ENCODE results near the gene EPAS1. TPM values are rescaled to one million over a fixed set of nuclear protein-coding genes. Genes with fewer than 3 reads are reported as not detected.

EPAS1 gene
- total RNA-seq, 1 experiment from 2014 or later, result 8.5 TPM

DNA sequence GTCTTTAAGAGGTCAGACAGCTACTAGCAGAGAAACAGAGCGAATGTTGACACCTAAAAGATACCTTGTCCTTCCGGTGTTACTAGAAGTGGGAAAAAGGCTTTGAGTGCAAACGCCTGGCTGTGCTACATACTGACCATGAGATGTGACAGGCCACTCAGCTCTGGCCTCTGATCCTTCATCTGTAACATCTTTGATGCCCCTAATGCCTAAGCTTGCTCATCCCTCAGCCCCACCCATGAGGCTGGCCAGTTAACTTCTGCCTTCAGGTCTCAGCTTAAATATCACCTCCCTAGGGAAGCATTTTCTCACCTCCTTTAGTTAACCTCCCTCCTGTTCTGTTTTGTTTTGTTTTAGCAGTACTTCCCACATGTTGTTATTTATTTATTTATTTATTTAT lies 15.9 kb downstream of the EPAS1 start:
- Mint-ChIP-seq H3K4me3 (no peak overlapping the region), H3K9me3 (no peaks in the 10 kb centered on the region), H3K4me1 (peaks cover 1% of the 10 kb centered on the region), H3K27ac (no peak overlapping the region), H3K27me3 (ENCODE audit: low read depth) (no peaks in the 10 kb centered on the region; the same call in 1 of the 2 replicates), H3K36me3 (no peaks in the 10 kb centered on the region)
- ChIA-PET CTCF (no interaction called here), POLR2A (no interaction called here)
- ATAC-seq (no peak), DNase-seq (ENCODE audit: low spot score) (no peak)
- TF ChIP-seq, protein P1, sequence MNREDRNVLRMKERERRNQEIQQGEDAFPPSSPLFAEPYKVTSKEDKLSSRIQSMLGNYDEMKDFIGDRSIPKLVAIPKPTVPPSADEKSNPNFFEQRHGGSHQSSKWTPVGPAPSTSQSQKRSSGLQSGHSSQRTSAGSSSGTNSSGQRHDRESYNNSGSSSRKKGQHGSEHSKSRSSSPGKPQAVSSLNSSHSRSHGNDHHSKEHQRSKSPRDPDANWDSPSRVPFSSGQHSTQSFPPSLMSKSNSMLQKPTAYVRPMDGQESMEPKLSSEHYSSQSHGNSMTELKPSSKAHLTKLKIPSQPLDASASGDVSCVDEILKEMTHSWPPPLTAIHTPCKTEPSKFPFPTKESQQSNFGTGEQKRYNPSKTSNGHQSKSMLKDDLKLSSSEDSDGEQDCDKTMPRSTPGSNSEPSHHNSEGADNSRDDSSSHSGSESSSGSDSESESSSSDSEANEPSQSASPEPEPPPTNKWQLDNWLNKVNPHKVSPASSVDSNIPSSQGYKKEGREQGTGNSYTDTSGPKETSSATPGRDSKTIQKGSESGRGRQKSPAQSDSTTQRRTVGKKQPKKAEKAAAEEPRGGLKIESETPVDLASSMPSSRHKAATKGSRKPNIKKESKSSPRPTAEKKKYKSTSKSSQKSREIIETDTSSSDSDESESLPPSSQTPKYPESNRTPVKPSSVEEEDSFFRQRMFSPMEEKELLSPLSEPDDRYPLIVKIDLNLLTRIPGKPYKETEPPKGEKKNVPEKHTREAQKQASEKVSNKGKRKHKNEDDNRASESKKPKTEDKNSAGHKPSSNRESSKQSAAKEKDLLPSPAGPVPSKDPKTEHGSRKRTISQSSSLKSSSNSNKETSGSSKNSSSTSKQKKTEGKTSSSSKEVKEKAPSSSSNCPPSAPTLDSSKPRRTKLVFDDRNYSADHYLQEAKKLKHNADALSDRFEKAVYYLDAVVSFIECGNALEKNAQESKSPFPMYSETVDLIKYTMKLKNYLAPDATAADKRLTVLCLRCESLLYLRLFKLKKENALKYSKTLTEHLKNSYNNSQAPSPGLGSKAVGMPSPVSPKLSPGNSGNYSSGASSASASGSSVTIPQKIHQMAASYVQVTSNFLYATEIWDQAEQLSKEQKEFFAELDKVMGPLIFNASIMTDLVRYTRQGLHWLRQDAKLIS (CRISPR knock-in tag; IDR thresholded peaks at IDR 0.05; ENCODE audit: borderline replicate concordance), result no peak
- TF ChIP-seq ELF4 (CRISPR knock-in tag; IDR thresholded peaks at IDR 0.05; ENCODE audit: low read depth) (no peak), MYBL2 (CRISPR knock-in tag; IDR thresholded peaks at IDR 0.05) (no peak), EMX1 (CRISPR knock-in tag; IDR thresholded peaks at IDR 0.05) (no peak)
- TF ChIP-seq, protein P2, sequence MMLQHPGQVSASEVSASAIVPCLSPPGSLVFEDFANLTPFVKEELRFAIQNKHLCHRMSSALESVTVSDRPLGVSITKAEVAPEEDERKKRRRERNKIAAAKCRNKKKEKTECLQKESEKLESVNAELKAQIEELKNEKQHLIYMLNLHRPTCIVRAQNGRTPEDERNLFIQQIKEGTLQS (CRISPR knock-in tag; conservative IDR thresholded peaks at IDR 0.05), result no peak

DNA sequence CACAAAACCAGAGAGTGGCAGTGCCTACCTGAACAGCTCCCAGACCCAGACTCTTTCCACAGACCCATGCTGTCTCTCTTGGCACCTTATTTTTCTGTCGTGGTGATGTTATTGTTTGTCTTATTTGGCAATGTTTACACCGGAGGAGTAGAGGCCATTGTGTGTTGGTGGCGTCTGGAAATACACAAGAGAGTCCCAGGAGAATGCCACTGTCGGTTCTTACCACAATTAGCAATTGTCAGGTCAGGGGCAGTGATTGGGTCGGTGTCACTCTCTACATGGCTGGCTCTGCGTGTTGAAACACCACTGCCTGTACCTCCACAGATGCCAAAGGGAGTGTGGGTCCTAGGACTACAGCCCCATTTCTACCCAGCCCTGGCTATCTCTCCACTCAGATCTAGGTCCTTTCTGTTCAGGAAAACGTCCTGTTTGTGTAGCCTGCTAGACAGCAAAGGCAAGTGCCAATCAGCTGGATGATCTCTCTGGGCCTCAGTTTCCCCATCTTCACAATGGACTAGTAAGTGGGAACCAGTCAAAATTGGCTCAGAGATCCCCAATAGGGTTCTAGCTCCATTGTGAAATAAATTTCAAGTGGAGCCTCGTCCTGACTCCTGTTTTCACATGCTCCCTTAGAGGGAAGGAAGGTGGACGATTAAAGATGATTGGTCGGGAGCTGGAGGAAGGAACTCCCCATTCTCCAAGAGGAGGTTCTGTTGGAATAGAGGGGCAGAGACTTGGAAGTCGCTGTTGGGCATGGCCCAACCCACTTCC lies 17.0 kb downstream of the EPAS1 start:
- no peak for DNase-seq (ENCODE audit: low spot score)
- no peak overlapping the region for H3K27ac Mint-ChIP-seq
- no peaks in the 10 kb centered on the region for H3K36me3 Mint-ChIP-seq
- ChIA-PET POLR2A (no interaction called here), CTCF (no interaction called here)
- TF ChIP-seq ZNF671 (CRISPR knock-in tag; IDR thresholded peaks at IDR 0.05) (no peak), ATF1 (CRISPR knock-in tag; IDR thresholded peaks at IDR 0.05) (no peak), NFE2L1 (CRISPR knock-in tag; IDR thresholded peaks at IDR 0.05) (no peak), ESRRA (CRISPR knock-in tag; IDR thresholded peaks at IDR 0.05; ENCODE audit: borderline replicate concordance) (no peak), GABPB1 (CRISPR knock-in tag; IDR thresholded peaks at IDR 0.05) (no peak), HMGA2 (CRISPR knock-in tag; IDR thresholded peaks at IDR 0.05) (no peak), NR3C1 (CRISPR knock-in tag; conservative IDR thresholded peaks at IDR 0.05; ENCODE audit: low read depth) (no peak), EMX1 (CRISPR knock-in tag; IDR thresholded peaks at IDR 0.05) (no peak)
- TF ChIP-seq, protein P3, sequence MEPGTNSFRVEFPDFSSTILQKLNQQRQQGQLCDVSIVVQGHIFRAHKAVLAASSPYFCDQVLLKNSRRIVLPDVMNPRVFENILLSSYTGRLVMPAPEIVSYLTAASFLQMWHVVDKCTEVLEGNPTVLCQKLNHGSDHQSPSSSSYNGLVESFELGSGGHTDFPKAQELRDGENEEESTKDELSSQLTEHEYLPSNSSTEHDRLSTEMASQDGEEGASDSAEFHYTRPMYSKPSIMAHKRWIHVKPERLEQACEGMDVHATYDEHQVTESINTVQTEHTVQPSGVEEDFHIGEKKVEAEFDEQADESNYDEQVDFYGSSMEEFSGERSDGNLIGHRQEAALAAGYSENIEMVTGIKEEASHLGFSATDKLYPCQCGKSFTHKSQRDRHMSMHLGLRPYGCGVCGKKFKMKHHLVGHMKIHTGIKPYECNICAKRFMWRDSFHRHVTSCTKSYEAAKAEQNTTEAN (CRISPR knock-in tag; IDR thresholded peaks at IDR 0.05), result no peak
- TF ChIP-seq, protein P4, sequence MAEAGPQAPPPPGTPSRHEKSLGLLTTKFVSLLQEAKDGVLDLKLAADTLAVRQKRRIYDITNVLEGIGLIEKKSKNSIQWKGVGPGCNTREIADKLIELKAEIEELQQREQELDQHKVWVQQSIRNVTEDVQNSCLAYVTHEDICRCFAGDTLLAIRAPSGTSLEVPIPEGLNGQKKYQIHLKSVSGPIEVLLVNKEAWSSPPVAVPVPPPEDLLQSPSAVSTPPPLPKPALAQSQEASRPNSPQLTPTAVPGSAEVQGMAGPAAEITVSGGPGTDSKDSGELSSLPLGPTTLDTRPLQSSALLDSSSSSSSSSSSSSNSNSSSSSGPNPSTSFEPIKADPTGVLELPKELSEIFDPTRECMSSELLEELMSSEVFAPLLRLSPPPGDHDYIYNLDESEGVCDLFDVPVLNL (CRISPR knock-in tag; IDR thresholded peaks at IDR 0.05; ENCODE audit: borderline replicate concordance, low read depth), result no peak
- TF ChIP-seq, protein P5, sequence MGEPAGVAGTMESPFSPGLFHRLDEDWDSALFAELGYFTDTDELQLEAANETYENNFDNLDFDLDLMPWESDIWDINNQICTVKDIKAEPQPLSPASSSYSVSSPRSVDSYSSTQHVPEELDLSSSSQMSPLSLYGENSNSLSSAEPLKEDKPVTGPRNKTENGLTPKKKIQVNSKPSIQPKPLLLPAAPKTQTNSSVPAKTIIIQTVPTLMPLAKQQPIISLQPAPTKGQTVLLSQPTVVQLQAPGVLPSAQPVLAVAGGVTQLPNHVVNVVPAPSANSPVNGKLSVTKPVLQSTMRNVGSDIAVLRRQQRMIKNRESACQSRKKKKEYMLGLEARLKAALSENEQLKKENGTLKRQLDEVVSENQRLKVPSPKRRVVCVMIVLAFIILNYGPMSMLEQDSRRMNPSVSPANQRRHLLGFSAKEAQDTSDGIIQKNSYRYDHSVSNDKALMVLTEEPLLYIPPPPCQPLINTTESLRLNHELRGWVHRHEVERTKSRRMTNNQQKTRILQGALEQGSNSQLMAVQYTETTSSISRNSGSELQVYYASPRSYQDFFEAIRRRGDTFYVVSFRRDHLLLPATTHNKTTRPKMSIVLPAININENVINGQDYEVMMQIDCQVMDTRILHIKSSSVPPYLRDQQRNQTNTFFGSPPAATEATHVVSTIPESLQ (CRISPR knock-in tag; IDR thresholded peaks at IDR 0.05), result no peak
- TF ChIP-seq, protein P6, sequence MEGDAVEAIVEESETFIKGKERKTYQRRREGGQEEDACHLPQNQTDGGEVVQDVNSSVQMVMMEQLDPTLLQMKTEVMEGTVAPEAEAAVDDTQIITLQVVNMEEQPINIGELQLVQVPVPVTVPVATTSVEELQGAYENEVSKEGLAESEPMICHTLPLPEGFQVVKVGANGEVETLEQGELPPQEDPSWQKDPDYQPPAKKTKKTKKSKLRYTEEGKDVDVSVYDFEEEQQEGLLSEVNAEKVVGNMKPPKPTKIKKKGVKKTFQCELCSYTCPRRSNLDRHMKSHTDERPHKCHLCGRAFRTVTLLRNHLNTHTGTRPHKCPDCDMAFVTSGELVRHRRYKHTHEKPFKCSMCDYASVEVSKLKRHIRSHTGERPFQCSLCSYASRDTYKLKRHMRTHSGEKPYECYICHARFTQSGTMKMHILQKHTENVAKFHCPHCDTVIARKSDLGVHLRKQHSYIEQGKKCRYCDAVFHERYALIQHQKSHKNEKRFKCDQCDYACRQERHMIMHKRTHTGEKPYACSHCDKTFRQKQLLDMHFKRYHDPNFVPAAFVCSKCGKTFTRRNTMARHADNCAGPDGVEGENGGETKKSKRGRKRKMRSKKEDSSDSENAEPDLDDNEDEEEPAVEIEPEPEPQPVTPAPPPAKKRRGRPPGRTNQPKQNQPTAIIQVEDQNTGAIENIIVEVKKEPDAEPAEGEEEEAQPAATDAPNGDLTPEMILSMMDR (IDR thresholded peaks at IDR 0.05), result no peak
- TF ChIP-seq, protein P7, sequence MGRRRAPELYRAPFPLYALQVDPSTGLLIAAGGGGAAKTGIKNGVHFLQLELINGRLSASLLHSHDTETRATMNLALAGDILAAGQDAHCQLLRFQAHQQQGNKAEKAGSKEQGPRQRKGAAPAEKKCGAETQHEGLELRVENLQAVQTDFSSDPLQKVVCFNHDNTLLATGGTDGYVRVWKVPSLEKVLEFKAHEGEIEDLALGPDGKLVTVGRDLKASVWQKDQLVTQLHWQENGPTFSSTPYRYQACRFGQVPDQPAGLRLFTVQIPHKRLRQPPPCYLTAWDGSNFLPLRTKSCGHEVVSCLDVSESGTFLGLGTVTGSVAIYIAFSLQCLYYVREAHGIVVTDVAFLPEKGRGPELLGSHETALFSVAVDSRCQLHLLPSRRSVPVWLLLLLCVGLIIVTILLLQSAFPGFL (CRISPR knock-in tag; IDR thresholded peaks at IDR 0.05; ENCODE audit: borderline replicate concordance), result no peak
- TF ChIP-seq, protein P8, sequence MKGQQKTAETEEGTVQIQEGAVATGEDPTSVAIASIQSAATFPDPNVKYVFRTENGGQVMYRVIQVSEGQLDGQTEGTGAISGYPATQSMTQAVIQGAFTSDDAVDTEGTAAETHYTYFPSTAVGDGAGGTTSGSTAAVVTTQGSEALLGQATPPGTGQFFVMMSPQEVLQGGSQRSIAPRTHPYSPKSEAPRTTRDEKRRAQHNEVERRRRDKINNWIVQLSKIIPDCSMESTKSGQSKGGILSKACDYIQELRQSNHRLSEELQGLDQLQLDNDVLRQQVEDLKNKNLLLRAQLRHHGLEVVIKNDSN (CRISPR knock-in tag; IDR thresholded peaks at IDR 0.05), result no peak
- ATAC-seq, result no peak
- no peaks in the 10 kb centered on the region for H3K27me3 Mint-ChIP-seq (ENCODE audit: low read depth)
- no peaks in the 10 kb centered on the region; the same call in 1 of the 2 replicates for H3K4me1 Mint-ChIP-seq
- no peaks in the 10 kb centered on the region for H3K9me3 Mint-ChIP-seq
- H3K4me3 Mint-ChIP-seq, result no peak overlapping the region

Measured in WTC11 (cell line).